Mesothelial cell of epicardium (in vitro differentiated cells): ENCODE measurements around the gene CAMTA1. TPM values are rescaled to one million over a fixed set of nuclear protein-coding genes. Genes with fewer than 3 reads are reported as not detected.

Experiments used
- DNase-seq, 2 experiments: peaks; one replicate each; pipeline ENCODE4 v3.0.0; 2021; ENCODE audit warnings: low spot score in 2 of 2; ENCODE audit not compliant: unreplicated experiment in 2 of 2
- H3K27ac Mint-ChIP-seq: 2 replicates; pipeline ENCODE4 v1.8.0; 2021; ENCODE audit warnings: mixed read lengths
- H3K27me3 Mint-ChIP-seq: 2 replicates; pipeline ENCODE4 v1.8.0; 2021; ENCODE audit warnings: low read depth, mixed read lengths
- H3K36me3 Mint-ChIP-seq: 2 replicates; pipeline ENCODE4 v1.8.0; 2021; ENCODE audit warnings: mixed read lengths
- H3K4me1 Mint-ChIP-seq: 2 replicates; pipeline ENCODE4 v1.8.0; 2021; ENCODE audit warnings: mixed read lengths
- H3K4me3 Mint-ChIP-seq: 2 replicates; pipeline ENCODE4 v1.8.0; 2021; ENCODE audit warnings: mild to moderate bottlenecking, moderate library complexity, mixed read lengths
- H3K9me3 Mint-ChIP-seq: 2 replicates; pipeline ENCODE4 v1.8.0; 2021; ENCODE audit warnings: mixed read lengths
- total RNA-seq: library from RNA; stranded (reverse); gene quantifications from 3 replicates; pipeline ENCODE4 v1.2.1, GENCODE V29; 2021
- TF ChIP-seq, protein P1 (sequence below): fragments of 200-600 bp; sonication (generic); IDR thresholded peaks from one replicate; pipeline ENCODE4 v1.5.0; 2021; ENCODE audit warnings: antibody characterized with exemption; ENCODE audit not compliant: unreplicated experiment

CAMTA1 gene
- total RNA-seq, 1 donor from 2014 or later: 70.4 TPM

DNA sequence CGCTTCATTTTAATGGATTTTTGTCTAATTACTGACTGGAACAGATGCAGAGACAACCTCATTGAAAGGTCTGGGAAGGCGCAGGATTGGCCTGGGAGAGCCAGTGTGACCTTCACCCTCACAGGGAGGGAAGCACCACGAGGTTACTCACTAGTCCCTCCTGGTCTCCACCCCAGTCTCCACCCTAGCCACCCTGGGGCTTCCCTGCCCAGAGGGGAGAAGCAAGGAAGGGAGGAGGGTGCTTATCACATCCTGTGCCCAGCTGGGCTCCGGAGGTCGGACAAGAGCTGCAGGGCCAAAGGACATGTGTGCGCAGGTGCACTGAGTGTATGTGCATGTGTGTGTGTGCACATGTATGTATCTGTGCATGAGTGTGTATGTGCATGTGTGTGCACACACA lies 765.7 kb downstream of the CAMTA1 start:
- Mint-ChIP-seq H3K4me3 (no peak overlapping the region), H3K4me1 (peaks cover 18% of the 10 kb centered on the region), H3K27ac (no peak overlapping the region), H3K36me3 (no peaks in the 10 kb centered on the region), H3K27me3 (peaks cover 14% of the 10 kb centered on the region), H3K9me3 (peaks cover 15% of the 10 kb centered on the region)
- TF ChIP-seq, protein P1, sequence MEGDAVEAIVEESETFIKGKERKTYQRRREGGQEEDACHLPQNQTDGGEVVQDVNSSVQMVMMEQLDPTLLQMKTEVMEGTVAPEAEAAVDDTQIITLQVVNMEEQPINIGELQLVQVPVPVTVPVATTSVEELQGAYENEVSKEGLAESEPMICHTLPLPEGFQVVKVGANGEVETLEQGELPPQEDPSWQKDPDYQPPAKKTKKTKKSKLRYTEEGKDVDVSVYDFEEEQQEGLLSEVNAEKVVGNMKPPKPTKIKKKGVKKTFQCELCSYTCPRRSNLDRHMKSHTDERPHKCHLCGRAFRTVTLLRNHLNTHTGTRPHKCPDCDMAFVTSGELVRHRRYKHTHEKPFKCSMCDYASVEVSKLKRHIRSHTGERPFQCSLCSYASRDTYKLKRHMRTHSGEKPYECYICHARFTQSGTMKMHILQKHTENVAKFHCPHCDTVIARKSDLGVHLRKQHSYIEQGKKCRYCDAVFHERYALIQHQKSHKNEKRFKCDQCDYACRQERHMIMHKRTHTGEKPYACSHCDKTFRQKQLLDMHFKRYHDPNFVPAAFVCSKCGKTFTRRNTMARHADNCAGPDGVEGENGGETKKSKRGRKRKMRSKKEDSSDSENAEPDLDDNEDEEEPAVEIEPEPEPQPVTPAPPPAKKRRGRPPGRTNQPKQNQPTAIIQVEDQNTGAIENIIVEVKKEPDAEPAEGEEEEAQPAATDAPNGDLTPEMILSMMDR: no peak
- DNase-seq: no peak

DNA sequence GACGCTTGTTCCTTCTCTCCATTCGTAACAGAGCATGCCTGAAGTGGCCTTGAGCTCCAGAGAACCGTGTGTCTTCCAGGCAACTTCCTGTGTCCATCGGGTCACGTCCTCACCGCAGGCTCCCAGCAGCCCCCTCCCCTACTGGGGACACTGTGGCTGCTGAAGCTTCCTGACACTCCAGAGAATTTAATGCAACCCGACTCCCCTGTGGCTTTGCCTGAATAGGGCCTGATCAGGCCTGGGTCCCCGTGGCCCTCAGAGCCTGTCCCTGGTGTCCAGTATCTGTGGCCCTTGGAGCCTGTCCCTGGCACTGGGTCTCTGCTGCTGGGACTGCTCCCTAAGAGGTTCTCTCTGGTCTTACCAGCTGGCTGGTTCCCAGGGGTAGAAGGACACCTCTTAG lies 766.2 kb downstream of the CAMTA1 start:
- TF ChIP-seq, protein P1: no peak
- peaks cover 12% of the 10 kb centered on the region for H3K9me3 Mint-ChIP-seq
- H3K27me3 Mint-ChIP-seq: peaks cover 15% of the 10 kb centered on the region
- no peak for DNase-seq
- H3K4me3 Mint-ChIP-seq: no peak overlapping the region
- peaks cover 19% of the 10 kb centered on the region for H3K4me1 Mint-ChIP-seq
- H3K36me3 Mint-ChIP-seq: no peaks in the 10 kb centered on the region
- H3K27ac Mint-ChIP-seq: no peak overlapping the region

DNA sequence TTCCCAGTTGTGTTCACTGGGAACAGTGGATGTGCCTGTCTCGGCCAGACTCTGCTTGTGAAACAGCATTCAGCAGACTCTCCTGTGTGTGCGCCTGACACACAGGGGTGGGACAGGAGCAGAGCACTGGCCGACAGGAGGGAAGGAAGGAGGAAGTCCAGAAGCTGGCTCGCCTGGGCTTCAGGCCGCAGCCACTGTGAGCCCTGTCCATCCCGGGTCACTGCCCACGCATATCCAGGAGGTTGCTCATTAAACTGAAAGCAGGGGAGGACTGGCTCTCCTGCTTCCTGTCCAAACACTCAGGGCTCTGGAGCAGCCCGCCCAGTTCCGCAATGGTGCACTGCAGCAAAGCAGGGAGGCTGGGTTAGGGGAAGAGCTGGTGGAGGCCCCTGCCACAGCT lies 767.1 kb downstream of the CAMTA1 start:
- H3K36me3 Mint-ChIP-seq: no peaks in the 10 kb centered on the region
- TF ChIP-seq, protein P1: no peak
- H3K9me3 Mint-ChIP-seq: peaks cover 10% of the 10 kb centered on the region
- H3K27ac Mint-ChIP-seq: no peak overlapping the region
- no peak overlapping the region for H3K4me3 Mint-ChIP-seq
- no peak for DNase-seq
- H3K4me1 Mint-ChIP-seq: peaks cover 22% of the 10 kb centered on the region
- H3K27me3 Mint-ChIP-seq: peaks cover 16% of the 10 kb centered on the region

DNA sequence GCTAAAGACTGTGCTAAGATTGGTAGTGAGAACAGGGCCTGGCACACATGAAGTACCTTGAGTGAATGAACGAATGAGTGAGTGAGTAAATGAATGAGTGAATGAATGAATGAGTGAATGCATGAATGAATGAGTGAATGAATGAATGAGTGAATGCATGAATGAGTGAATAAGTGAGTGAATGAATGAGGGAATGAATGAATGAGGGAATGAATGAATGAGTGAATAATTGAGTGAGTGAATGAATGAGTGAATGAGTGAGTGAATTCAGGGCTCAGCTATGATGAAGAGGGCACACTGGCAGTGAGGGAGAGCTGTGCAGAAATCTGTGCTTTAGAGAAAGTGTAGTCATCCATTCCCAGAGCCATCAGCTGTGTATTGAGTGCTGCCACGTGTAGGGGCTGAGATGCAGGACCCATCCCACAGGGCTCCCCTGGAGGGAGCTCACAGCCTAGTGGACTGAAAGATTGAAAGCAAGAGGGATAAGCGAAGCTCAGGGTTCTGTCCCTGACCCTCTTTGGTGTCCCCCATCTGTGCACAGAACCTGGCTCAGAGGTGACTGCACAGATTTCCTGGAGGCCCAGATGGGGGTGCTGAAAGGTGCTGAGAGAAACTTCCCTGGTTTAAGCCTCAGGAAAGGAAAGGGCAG lies 767.9 kb downstream of the CAMTA1 start:
- TF ChIP-seq, protein P1: no peak
- peaks cover 29% of the 10 kb centered on the region for H3K4me1 Mint-ChIP-seq
- no peak overlapping the region for H3K4me3 Mint-ChIP-seq
- no peak overlapping the region for H3K27ac Mint-ChIP-seq
- DNase-seq: no peak
- peaks cover 16% of the 10 kb centered on the region for H3K27me3 Mint-ChIP-seq
- H3K9me3 Mint-ChIP-seq: peaks cover 5% of the 10 kb centered on the region
- H3K36me3 Mint-ChIP-seq: no peaks in the 10 kb centered on the region

DNA sequence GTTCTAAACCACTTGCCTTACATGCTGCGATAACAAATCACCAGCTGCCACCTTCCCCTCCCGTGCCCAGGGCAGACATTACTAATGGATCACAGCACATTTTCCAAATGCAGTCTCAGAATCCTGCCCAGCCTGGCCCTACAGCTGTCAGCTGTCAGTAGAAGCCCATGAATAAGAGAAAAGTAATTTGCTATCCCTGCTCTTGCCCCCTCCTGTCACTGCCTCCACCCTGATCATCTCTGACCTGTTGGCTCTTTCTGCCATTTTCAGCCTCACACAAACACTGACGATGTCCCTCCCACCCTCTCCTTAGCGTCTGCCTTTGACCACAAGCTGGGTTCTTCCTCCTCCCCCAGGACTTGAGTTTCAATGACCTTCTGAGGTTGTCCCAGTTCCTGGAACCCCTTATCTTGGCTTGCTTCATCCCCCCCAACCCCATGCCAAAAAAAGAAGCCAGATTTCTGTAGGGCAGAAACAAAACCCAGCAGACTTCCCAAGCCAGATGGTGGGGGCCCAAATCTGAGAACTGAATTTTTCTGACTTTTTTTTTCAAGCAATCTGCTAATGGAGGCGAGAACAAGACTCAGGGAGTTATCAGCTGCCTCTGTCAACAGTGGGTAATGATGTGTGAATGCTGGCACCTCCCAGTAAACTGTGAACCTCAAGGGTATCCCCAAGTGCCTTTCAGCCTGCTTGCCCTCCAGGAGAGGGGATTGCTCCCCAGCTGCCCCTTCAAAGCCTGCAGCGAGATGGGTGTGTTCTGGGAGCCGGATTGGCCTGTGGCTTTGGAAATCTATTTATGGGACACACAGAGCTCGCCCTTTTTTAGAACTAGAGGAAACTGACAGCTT lies 769.4 kb downstream of the CAMTA1 start:
- Mint-ChIP-seq H3K4me3 (no peak overlapping the region), H3K27ac (no peak overlapping the region), H3K36me3 (no peaks in the 10 kb centered on the region), H3K9me3 (peaks cover 5% of the 10 kb centered on the region), H3K27me3 (peaks cover 16% of the 10 kb centered on the region), H3K4me1 (peaks cover 33% of the 10 kb centered on the region)
- no peak for DNase-seq
- TF ChIP-seq, protein P1: no peak
